Measurements from ENCODE around the gene FASTKD3.

The FASTKD3 gene

DNA sequence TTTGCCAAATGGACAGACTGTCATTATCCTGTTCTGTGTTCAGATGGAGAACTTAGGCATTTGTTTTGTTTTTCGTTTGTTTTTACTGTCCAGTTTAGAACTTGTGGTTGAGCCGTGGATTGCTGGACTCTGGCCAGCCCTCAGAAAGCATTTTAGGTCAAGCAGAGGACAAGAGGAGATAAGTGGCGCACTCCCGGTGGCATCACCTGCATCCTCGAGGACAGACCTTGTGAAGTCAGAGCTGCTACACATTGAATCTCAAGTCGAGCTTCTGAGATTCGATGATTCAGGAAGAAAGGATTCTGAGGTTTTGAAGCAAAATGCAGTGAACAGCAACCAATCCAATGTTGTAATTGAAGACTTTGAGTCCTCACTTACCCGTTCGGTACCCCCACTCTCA, 9.0 kb upstream of the FASTKD3 start:
- no peak for DNase-seq

DNA sequence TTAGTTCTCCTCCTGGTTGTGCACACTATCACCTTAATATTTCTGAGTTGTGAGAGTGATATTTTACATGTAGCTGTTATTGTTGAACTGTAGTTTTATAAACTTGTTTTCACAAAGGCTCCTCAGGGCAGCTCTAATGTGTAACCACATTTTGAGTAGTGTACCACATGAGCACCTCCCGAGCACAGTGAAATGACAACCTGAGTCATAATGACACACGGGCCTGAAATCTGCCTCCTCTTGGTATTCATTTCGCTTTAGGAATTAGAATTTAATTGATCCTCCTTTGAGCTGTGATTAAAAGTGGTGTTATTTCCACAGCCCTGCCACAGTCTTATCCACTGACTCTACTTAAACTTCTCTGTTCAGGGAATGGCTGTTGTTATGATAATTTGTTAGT, 8.0 kb upstream of the FASTKD3 start:
- DNase-seq, result no peak

DNA sequence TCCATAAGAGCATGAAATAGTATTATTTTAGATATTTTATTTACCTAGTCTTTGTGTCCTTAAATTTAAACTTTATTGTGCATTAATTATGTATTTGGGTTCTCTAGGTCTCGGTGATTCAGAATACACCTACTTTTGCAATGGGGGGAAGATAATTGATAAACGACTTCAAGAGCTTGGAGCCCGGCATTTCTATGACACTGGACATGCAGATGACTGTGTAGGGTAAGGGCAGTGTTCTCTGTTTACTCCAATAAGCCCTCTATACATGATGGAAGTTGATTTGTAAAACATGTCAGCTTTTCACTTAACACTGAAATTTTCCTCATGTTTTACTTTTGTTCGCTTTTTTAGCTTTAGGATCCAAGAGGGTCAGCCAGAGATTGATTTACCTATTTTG, 6.3 kb upstream of the FASTKD3 start:
- no peak for DNase-seq

DNA sequence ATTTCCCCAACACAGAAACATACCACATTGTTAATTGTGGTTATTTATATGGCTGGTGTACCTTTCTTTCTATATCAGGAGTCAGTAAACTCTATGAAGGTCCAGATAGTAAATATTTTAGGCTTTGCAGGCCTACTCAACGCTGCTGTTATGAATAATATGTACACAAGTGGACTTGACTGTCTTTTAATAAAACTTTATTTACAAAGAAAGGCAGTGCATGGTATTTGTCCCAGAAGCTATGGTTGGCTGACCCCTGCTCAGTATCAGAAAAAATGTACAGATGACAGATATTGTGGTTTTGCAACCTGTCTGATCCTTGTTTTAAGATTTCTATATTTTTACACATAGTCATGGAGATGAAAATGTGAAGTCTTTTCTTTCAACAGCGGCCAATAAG, 5.8 kb upstream of the FASTKD3 start:
- no peak for DNase-seq

DNA sequence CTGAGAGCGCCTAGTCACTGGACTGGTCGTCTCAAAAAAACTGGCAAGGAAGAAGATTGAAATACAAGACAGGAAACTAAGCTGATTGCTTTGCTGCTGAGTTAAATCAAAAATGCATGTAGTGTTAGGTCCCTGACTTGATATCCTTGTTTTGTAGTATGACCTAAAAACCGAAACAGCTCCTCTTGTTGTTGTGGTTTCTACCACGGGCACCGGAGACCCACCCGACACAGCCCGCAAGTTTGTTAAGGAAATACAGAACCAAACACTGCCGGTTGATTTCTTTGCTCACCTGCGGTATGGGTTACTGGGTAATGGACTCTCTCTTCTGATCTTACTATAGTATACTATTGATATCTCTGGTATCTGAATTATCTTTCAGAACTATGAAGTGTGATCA, 4.4 kb upstream of the FASTKD3 start:
- DNase-seq, result no peak

DNA sequence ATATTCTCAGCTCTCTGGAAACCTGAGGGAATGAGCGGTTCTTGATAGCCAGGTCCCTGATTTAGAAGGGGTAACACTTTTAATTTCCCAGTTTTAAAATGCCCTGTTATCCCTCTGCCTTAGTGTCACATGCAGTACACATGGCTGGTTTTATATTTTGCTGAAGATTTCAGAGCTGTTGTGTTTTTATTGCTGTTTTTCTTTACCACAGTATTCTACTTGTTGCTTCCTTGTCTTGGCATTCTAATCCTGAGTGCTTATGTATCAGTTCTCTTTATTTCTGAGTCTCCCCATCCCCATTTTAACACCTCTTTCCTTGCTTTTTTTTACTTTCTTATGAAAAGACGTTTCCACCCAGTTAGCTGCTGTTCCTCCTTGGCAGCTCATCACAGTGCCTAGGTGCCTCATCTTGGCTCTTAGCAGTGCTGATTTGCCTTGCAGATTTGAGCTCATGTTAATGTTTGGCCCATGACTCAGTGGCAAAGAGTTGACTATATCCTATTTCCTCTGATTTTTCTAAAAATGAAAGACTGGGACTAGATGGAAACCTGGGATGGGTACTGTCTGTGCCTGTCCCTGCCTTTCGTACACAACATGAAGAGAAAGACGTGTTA, 3.8 kb upstream of the FASTKD3 start:
- DNase-seq, result no peak

DNA sequence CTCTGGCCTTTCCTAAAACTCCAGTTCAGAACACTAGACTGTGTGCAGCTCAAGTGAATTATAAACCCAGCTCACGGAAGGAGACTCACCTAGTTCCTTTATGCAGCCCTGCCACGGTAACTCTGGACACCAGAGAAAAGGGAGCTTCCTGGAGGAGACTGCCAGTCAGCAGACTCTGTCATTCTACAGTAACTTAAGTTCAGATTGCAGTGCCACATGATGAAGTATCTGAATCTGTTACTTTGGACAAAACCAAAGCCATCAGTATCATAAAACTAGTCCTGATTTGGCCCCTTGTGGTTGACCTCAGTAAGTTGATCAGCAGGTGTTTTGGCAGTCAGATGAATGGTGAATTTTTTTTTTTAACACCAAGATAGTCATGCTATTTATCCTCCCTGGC, 2.8 kb upstream of the FASTKD3 start:
- no peak for DNase-seq

DNA sequence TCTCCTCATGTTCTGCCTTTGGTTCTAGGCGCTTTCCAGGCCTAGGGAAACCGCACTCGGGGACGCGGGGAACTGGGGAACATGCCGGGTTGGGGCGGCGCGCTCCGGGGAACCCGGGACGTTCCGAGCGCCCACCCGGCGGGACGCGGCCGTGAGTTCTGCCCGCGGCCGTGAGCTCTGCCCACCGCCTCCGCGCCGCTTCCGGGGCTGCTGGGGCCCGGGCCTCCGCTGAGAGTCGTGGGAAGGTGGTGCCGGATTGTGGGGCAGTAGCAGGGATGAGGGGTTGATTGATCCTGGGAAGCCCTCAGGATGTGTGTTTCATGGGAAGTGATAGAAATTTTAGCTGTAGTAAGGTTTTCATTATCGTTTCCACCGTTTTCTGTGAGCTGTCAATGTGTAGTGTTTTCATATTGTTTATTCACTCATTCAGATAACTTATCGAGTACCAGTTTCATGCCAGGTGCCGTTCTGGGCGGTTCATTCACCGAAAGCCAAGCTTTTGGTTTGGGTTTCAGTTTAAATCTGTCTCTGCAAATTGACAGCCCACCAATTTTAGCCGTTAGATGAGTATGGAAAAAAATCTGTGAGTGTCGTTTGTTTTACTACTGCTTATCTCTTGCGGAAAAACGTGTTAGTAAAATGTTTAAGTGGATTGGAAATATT, 774 bp upstream of the FASTKD3 start:
- DNase-seq, result peak; percentile 27

DNA sequence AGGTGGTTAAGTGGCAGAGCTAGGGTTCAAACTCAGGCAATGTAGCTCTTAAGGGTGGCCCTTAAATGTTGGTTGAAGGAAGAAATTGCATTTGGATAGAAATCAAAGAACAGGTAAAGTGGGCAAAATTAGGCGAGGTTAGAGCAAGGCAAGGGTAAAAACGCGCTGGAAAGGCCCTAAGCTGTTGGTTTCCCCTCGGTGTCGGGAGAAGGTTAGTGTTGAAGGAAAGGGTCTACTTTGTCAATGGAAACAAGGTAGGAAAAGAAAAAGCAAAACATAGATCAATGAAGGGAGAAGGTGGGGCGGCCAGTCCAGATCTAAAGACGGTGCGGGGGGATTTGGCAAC, 431 bp downstream of the FASTKD3 start:
- no peak for DNase-seq

DNA sequence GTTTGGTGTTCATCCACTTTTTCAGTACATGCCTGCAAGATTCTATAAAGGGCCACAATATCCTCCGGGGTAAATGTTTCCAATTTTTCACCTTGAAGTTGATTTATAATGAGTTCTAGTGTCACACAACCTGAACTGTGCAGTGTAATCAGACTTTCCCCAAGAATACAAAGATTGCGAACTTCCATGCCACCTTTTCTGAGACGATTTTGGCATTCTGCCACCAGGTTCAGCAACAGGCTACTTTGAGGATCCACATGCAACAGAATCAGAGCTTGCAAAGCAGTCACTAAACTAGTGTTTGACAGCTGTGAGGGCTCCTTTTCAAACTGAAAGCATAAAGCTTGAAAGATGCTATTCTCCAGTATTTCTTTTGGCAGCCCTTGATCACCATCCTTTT, 1.6 kb downstream of the FASTKD3 start:
- DNase-seq, result no peak

DNA sequence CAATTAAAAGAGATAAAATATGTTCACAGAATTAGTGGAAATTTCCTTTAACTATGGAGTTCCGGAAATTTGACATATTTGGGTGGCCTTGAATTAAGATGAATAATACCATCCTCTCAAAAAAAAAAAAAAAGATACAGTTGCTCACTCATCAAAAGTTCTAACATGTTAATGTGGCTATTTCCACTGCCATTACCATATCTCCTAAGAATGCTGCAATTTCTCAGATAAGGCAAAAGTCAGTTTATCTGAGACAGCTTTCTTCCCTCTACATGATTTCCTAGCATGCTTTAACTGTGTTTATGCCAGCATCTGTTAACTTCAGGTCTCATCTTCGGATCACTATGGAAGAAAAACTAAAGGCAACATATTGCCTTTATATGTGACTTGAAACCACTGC, 2.6 kb downstream of the FASTKD3 start:
- DNase-seq, result no peak

DNA sequence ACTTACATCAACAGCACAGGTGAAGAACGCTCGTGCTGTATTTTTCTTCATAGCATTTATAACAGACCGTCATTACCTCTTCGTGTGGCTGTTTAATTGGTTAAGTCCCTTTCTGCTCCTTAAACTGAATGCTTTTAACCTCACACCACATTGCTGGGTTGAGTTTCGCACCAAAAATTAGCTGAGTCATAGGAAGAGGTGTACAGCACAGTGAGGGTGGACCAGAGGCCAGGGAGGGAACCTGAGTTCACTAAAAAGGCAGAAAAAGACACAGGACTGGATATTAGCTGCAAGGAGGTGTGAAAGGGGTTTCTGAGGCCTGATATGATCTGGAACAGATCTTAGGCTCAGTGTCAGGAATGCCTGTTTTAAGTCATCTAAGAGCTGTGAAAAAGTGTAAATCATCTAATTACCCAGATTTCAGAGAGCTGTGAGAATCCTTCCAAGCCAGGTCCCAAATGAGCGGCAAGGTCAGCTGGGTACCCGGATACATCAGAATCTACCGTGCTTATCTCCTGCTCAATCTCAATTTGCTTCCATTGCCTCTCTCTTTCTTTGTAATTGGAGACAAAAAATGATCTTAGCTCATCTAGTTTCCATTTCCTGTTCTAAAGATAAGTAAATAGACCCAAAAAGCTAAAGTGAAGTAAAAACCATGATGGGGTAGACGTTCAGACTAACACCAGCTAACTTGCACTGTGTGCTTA, 10.8 kb downstream of the FASTKD3 start:
- DNase-seq, result no peak

DNA sequence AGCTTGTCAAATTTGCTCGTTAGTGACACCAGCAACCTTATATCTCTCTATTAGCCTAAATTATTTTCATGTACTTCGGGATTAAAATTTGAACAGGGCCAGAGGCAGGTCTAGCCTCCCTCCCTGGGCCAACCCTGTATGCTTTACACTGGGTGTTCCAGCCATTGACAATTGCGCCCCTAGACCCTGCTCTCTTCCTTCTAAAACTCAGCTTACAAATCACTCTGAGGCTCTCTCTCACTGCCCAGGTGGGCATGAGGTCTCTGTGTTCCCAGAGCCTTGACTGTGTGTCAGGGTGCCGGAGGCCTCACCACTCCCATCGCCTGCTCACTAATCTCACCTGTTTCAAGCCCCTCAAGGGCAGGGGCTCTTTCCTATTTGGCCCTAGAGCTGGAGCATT, 11.5 kb downstream of the FASTKD3 start:
- no peak for DNase-seq

DNA sequence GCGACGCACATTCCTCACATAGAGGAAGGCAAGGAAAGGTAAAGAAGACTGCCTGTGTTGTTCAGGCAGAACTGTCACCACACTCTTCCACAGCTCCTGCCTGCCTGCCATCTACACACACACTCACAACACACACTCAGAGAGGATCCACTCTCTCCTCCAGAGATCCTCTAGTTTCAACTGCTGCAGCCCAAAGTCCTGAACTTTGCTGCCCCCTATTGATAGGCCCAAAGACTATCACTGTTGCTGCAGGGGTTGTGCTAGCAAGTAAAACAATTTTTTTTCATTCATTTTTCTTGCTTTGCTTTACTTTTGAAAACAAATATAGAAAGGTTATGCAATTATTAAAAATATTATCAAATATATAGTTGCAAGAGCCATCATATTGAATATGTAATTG, 12.0 kb downstream of the FASTKD3 start:
- peak; percentile 65 for DNase-seq

DNA sequence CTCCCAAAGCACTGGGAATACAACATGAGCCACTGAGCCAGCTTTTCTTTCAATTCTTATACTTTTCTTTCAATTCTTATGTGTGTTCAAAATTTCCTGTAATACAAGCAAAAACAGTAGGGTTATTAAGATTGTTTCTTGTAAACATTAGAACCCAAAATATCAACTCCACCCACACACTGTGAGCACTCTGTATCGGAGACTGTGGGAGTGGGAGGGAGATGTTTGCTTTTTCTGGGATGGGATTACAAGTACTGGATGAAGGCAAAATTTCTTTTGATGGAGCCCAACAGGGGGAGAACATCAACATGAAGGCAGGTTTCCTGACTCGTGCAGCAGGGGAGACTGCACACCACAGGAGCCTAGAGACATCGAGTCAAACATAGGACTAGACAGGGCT, 13.2 kb downstream of the FASTKD3 start:
- DNase-seq, result peak; percentile 14

DNA sequence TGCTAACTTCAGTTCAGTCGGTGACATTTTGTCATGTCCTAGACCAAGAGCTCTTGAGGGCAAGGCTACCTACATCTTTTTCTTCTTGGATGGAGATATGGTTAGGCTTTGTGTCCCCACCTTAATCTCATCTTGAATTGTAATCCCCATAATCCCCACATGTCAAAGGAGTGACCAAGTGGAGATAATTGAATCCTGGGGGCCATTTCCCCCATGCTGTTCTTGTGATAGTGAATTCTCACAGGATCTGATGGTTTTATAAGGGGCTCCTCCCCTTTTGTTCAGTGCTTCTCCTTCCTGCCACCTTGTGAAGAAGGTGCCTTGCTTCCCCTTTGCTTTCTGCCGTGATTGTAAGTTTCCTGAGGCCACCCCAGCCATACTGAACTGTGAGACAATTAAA, 15.8 kb downstream of the FASTKD3 start:
- DNase-seq, result no peak

DNA sequence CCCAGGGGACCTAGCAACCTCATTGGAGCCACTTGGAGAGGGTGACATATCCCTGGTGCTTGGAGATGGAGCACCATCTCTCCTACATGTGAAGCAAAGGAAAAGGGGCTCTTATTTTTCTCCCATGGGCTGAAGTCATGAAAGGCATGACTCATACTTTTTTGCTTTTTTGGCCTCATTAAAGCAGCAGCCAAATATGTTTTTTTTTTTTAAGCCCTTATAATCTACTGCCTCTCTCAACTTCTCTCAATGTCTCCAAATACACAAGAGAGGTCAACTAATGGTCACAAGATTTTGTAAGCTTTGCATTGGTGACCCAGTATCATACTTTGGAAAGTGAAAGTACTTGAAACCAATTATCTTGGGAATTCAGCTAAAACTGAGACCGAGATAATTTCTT, 16.3 kb downstream of the FASTKD3 start:
- no peak for DNase-seq

DNA sequence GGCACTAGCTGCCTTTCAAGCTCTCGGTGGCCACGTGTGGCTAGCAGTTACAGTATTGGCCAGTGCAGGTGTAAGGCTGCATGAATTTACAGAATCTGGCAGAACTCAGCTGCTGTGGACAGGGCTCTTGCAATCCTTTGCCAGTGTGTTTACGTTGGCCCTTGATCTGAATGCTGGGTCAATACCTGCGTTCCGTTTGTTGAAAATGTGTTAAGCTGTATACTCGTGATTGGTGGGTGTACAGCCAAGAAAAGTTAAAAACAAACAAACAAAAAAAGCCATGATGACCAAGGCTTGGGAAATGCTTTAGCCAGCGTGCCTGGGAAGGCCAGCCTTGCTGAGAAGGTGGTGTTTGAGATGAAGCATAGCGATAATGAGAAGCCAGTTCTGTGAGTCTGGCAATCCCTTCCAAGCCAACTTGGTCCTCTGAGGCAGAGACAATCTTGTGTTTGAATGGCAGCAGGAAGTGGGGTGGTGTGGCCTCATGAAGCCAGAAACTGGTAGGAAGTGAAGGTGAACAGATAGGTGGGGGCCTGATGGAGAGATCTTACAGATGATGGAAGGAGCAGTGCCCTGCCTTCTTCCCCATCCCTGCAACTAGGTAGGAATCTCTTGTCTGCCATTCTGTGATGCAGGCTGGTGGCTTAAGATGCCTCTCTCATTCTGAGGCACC, 17.1 kb downstream of the FASTKD3 start:
- DNase-seq, result no peak

DNA sequence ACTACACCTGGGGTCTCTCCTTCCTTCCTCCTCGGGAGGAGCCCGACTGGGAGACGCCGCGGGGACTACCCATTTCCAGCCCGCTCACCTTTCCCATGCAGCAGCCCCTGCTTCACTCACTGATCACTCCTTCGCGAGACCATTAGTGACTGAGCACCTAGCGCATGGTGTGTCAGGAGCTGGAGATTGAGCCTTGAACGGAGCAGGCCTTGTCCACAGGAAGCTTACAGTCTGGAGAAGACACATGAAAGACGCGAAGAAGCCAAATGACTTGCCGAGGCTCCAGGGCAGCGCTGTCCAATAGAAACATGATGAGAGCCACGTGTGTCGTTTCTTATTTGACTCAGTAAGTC, 17.6 kb downstream of the FASTKD3 start:
- DNase-seq, result no peak

DNA sequence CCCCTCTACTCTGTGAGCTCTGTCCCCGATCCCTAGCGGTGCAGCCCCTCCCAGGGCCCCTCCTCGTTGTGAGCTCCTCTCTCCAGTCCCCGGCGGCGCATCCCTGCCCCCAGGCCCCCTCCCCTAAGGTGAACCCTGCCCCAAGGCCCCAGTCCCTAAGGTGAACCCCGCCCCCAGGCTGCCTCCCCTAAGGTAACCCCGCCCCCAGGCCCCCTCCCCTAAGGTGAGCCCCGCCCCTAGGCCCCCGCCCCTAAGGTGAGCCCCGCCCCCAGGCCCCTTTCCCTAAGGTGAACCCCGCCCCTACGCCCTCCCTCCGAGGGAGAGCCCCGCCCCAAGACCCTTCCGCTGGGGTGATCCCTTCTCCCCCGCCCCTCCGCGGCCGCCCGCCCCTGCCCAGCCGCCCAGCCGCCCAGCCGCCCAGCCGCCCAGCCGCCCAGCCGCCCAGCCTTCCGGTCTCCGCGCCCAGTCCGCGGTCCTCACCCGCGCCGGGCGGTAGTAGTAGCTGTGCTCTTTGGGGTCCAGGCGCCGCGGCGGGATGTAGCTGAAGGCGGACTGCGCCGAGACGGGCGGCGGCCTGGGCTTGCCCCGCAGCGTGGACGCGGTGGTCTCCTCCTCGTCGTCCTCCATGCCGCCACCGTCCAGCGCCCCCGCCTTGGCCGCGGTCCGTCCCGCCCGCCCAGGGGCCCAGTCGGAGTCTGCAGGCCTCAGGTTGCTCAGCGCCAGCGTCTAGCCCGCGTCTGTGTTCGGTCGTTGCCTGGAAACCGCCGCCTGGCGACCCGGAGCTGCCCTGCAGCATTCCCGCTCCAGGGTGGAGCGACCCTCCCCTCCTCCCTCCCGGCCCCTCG, 18.2 kb downstream of the FASTKD3 start, which contains the start of gene CFAP90:
TSS of gene CFAP90 (minus strand) at position 739 of the 845 bp plus-strand sequence. CDS start at position 627, 112 bp downstream.
- DNase-seq, result peak; percentile 77

DNA sequence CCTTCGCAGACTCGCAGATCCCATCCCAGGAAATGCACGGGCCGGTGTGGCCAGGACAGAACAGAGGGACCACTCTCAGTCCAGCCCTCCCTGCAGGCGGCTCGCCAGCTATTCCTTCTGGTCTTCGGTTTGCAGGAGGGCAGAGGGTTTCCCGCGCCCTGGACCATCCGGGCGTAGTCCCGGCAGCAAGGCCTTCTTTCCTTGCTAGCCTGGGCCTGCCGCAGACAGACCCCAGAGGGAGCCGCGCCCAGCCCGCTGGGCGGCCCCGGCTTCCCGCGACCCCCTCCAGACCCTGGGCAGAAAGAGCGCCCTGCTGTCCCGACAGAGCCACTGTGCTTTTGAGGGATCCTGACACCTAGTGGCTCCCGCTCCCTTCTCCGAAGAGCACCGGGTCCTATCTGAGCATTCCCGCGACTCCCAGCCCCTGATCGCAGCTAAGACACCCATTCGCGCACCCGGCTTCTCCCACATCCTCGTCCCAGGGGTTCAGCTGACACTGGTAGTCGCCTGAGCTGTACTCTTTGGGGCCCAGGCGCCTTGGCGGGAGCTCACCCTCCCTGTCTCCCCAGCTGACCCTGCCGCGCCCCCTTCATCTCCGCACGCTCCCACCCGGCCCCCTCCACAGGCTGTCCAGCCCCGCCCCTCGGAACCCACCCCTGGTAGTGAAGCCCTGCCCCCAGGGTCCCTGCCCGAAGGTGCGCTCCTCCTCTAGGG, 19.0 kb downstream of the FASTKD3 start:
- DNase-seq, result peak; percentile 28

DNA sequence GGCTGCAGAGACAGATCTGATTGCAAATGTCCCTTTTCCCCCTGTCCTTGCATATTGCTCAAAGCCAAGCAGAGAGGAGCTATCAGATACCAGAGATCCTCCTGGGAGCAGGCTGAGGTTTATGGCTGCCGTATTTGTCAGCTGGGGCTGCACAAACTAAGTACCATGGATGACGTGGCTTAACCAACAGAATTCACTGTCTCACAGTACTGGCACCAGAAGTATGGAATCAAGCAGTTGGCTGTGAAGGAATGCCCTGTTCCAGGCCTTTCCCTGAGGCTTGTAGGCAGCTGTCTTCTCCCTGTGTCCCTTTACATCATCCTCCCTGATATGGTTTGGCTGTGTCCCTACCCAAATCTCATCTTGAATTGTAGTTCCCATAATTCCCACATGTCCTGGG, 20.5 kb downstream of the FASTKD3 start:
- no peak for DNase-seq
